ENCODE data around the gene CADPS. TPM values are rescaled to one million over a fixed set of nuclear protein-coding genes. Genes with fewer than 3 reads are reported as not detected.

CADPS gene
- total and polyA plus RNA-seq, 2 of the 4 experiments (the other 2 are of a cell fraction), result not detected

GRCh38 chr3:62361261-62361660 is 514.0 kb downstream of the CADPS start:
- Histone ChIP-seq H3K56ac (ENCODE audit: extremely low read depth, insufficient read depth, low read length) (no peak overlapping the region), H3K27me3 (ENCODE audit: control insufficient read depth, insufficient read depth, low read length) (peaks cover 9% of the 10 kb centered on the region), H4K8ac (ENCODE audit: low read depth in 2 of 2, low read length in 2 of 2) (no peak overlapping the region), H4K20me1 (ENCODE audit: insufficient read depth, low read length) (no peaks in the 10 kb centered on the region), H2AK9ac (replicated peaks; ENCODE audit: low read depth, low read length, poor library complexity) (no peak overlapping the region), H3K14ac (replicated peaks; ENCODE audit: low read depth, low read length) (no peak overlapping the region), H4K5ac (ENCODE audit: low read depth, low read length) (no peak overlapping the region), H2BK15ac (ENCODE audit: low read depth, low read length) (no peak overlapping the region), H3K4ac (ENCODE audit: low read depth, low read length) (no peak overlapping the region), H3K4me3 (ENCODE audit: insufficient read depth, low read depth, low read length) (no peak overlapping the region), H3K79me1 (ENCODE audit: low read depth in 1 of 2, low read length in 2 of 2) (no peaks in the 10 kb centered on the region), H2BK20ac (ENCODE audit: low read depth, low read length) (no peak overlapping the region), H2AFZ (replicated peaks; ENCODE audit: low read length, poor library complexity) (no peak overlapping the region), H3K18ac (ENCODE audit: low read depth, low read length) (no peak overlapping the region), H2BK120ac (ENCODE audit: low read depth, low read length) (no peak overlapping the region), H3K4me1 (ENCODE audit: control insufficient read depth, insufficient read depth, low read length) (no peaks in the 10 kb centered on the region), H2AK5ac (ENCODE audit: low read depth, low read length) (no peak overlapping the region), H3K27ac (ENCODE audit: insufficient read depth, low read length) (no peak overlapping the region), H3K4me2 (ENCODE audit: low read depth, low read length) (no peak overlapping the region), H3K23ac (ENCODE audit: low read depth, low read length) (no peak overlapping the region), H3K36me3 (ENCODE audit: control insufficient read depth, insufficient read depth, low read length) (no peaks in the 10 kb centered on the region), H3K9me1 (ENCODE audit: insufficient read depth, low read length) (no peaks in the 10 kb centered on the region), H3K9ac (ENCODE audit: low read depth, low read length) (no peak overlapping the region), H2BK5ac (ENCODE audit: low read depth, low read length, poor library complexity, severe bottlenecking) (no peak overlapping the region), H3K9me3 (ENCODE audit: control insufficient read depth, insufficient read depth, low read length) (no peaks in the 10 kb centered on the region), H4K91ac (ENCODE audit: insufficient read depth, low read depth, low read length) (no peak overlapping the region)
- dilution Hi-C loops (cut with HindIII; ENCODE audit: low sequenced_read_pairs, unreplicated experiment), result no loop called here
- DNase-seq (no peak), ATAC-seq (ENCODE audit: low read depth) (no peak)
- TF ChIP-seq RAD21 (IDR thresholded peaks at IDR 0.05; ENCODE audit: low read length) (no peak), CHD1 (IDR thresholded peaks at IDR 0.05; ENCODE audit: low read depth, low read length) (no peak), POLR2A (IDR thresholded peaks at IDR 0.05; ENCODE audit: low read depth, low read length) (no peak), MAFK (IDR thresholded peaks at IDR 0.05; ENCODE audit: low read depth, low read length) (no peak), CTCF (conservative IDR thresholded peaks at IDR 0.05; ENCODE audit: low read depth, low read length) (no peak), RFX5 (IDR thresholded peaks at IDR 0.05; ENCODE audit: low read depth, low read length) (no peak)
- no CpG with 5 or more reads among the region's 3 CpGs for WGBS, 2 experiments (ENCODE audit: extremely low coverage in 2 of 2, insufficient read length in 1 of 2)
- ChIA-PET POLR2A (ENCODE audit: unreplicated experiment) (no interaction called here), CTCF (no interaction called here)
- in situ Hi-C loops (cut with MboI; ENCODE audit: low sequenced_read_pairs), result no loop called here
- intact Hi-C loops (cut with micrococcal nuclease), result no loop called here
- no TSS peak for BruUV-seq (replicated peaks)
